Lower leg skin (tissue), 4 donors: ENCODE results near the gene CHTF18. TPM values are rescaled to one million over a fixed set of nuclear protein-coding genes. Genes with fewer than 3 reads are reported as not detected.

Experiments used
- DNase-seq, 2 donors: peaks; one replicate each; pipeline ENCODE4 v3.0.0-alpha.2; 2019; ENCODE audit warnings: low spot score in 2 of 2
- H3K4me3 ChIP-seq: fragments of 200-600 bp; sonication (generic); 2 replicates; pipeline ENCODE4 v1.5.1; 2017; ENCODE audit warnings: mild to moderate bottlenecking, low read depth; ENCODE audit not compliant: poor library complexity, severe bottlenecking
- POLR2A ChIP-seq, 2 donors: fragments of 450-650 bp; IDR thresholded peaks; one replicate each; pipeline ENCODE4 v1.6.1; 2016 to 2017; ENCODE audit warnings: antibody characterized with exemption in 2 of 2, mild to moderate bottlenecking in 1 of 2, moderate library complexity in 1 of 2
- WGBS, 2 donors: methylation state at CpG; one replicate each; pipeline ENCODE4 v1.1.5; 2018; 5-methylcytosine and 5-hydroxymethylcytosine counted together
- intact Hi-C: fragments of 100-400 bp; cut with DNase I; formaldehyde crosslinking; loops from one replicate; pipeline ENCODE4 v1.15.0; 2023; ENCODE audit warnings: low total_unique reads
- total RNA-seq, 4 donors: library from RNA; depleted of rRNA; stranded (reverse); fragments of >200 nt; gene quantifications; one replicate each; pipeline ENCODE4 v1.1.0, GENCODE V29; 2016
- TF ChIP-seq, protein P1 (sequence below), 3 donors: fragments of 450-650 bp; IDR thresholded peaks; one replicate each; pipeline ENCODE4 v1.5.1; 2016; ENCODE audit warnings: antibody characterized with exemption in 3 of 3, mild to moderate bottlenecking in 3 of 3, moderate library complexity in 2 of 3

Gene CHTF18
- total RNA-seq, 4 donors from 2014 or later = 4.6 to 23.4 (median 12.2) TPM

- no peak overlapping the region for H3K4me3 ChIP-seq
- WGBS, 2 donors = 68 to 82% methylated on average over 22 to 30 of the region's 48 CpGs
- intact Hi-C loops = no loop called here
- TF ChIP-seq POLR2A (IDR thresholded peaks at IDR 0.05) = no peak
- TF ChIP-seq, protein P1, sequence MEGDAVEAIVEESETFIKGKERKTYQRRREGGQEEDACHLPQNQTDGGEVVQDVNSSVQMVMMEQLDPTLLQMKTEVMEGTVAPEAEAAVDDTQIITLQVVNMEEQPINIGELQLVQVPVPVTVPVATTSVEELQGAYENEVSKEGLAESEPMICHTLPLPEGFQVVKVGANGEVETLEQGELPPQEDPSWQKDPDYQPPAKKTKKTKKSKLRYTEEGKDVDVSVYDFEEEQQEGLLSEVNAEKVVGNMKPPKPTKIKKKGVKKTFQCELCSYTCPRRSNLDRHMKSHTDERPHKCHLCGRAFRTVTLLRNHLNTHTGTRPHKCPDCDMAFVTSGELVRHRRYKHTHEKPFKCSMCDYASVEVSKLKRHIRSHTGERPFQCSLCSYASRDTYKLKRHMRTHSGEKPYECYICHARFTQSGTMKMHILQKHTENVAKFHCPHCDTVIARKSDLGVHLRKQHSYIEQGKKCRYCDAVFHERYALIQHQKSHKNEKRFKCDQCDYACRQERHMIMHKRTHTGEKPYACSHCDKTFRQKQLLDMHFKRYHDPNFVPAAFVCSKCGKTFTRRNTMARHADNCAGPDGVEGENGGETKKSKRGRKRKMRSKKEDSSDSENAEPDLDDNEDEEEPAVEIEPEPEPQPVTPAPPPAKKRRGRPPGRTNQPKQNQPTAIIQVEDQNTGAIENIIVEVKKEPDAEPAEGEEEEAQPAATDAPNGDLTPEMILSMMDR (IDR thresholded peaks at IDR 0.05) = no peak
- no peak for DNase-seq
These were observed 21.4 kb upstream of the CHTF18 start for GRCh38 chr16:766820-767640.

- no peak overlapping the region for H3K4me3 ChIP-seq
- no peak for DNase-seq
- WGBS, 2 donors = 50 to 59% methylated on average over 9 to 11 of the region's 38 CpGs
- intact Hi-C loops = no loop called here
- TF ChIP-seq POLR2A (IDR thresholded peaks at IDR 0.05) = no peak
- TF ChIP-seq, protein P1 (IDR thresholded peaks at IDR 0.05) = no peak
These were observed 20.6 kb upstream of the CHTF18 start for GRCh38 chr16:767743-768235.

DNA sequence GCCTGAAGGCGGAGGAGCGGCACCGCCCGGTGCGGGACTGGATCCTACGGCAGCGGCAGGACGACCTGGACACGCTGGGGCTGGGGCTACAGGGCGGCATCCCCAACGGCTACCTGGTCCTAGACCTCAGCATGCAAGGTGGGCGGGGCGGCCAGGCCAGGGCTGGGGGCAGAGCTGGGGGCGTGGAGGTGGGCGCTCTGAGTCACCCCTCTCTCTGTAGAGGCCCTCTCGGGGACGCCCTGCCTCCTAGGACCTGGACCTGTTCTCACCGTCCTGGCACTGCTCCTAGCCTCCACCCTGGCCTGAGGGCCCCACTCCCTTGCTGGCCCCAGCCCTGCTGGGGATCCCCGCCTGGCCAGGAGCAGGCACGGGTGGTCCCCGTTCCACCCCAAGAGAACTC, 20.0 kb upstream of the CHTF18 start:
- H3K4me3 ChIP-seq = no peak overlapping the region
- intact Hi-C loops = no loop called here
- WGBS, 2 donors = 39 to 51% methylated on average over 16 to 17 of the region's 21 CpGs
- no peak for DNase-seq
- TF ChIP-seq, protein P1 (IDR thresholded peaks at IDR 0.05) = no peak
- no peak for TF ChIP-seq POLR2A (IDR thresholded peaks at IDR 0.05)

DNA sequence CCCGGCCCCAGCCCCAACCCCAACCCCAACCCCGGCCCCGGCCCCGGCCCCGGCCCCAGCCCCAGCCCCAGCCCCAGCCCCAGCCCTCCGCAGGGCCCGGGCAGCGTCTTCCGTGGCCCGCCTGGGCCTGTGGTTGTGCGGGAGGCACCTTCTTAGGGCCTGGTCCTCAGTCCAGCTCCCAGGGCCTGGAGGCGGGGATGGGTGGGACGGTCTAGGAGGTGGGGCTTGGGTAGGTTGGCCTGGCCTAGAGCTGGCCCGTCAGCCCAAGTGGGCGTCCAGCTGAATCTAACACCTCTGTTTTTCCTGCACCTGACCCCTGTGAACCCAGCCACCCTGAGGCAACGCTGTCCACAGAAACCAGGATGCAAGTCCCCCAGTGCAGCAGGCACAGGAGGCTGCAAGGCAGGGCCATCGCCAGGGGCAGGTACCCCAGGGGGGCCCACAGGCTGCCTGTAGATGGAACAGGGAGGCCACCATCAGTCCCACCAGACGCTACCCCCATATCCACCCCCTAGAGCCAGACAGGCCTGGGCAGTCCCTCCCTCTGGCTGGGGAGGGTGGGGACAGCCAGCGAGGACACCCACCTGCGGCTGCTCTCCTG, 19.1 kb upstream of the CHTF18 start:
- intact Hi-C loops = no loop called here
- TF ChIP-seq POLR2A (IDR thresholded peaks at IDR 0.05) = no peak
- TF ChIP-seq, protein P1 (IDR thresholded peaks at IDR 0.05) = no peak
- WGBS, 2 donors = 73 to 85% methylated on average over 6 to 9 of the region's 20 CpGs
- no peak overlapping the region for H3K4me3 ChIP-seq
- no peak for DNase-seq

- DNase-seq = no peak
- WGBS, 2 donors = 72 to 76% methylated on average over 15 to 19 of the region's 19 CpGs
- no peak for TF ChIP-seq POLR2A (IDR thresholded peaks at IDR 0.05)
- TF ChIP-seq, protein P1 (IDR thresholded peaks at IDR 0.05) = no peak
- no peak overlapping the region for H3K4me3 ChIP-seq
- intact Hi-C loops = no loop called here
These were observed 18.5 kb upstream of the CHTF18 start for GRCh38 chr16:769934-770333.
